Dermis blood vessel endothelial cell (primary cell): ENCODE results near the gene RAPGEF4. TPM values are rescaled to one million over a fixed set of nuclear protein-coding genes. Genes with fewer than 3 reads are reported as not detected.
A peak's percentile ranks its signal among the peaks of the same experiment; 100 is the strongest.
"Not testable (repeated sequence)": the region's sequence is repeated elsewhere in the genome, so short reads cannot be mapped to it uniquely, and the experiment has no call there.

Source experiments
- DNase-seq: peaks from one replicate; pipeline ENCODE4 v3.0.0; 2010
- total RNA-seq: library from RNA; depleted of rRNA; stranded (reverse); fragments of >200 nt; gene quantifications from 2 replicates; pipeline ENCODE4 v1.2.3, GENCODE V29; 2014

The RAPGEF4 gene
- total RNA-seq, 1 donor from 2014 or later = 30.5 TPM

DNA sequence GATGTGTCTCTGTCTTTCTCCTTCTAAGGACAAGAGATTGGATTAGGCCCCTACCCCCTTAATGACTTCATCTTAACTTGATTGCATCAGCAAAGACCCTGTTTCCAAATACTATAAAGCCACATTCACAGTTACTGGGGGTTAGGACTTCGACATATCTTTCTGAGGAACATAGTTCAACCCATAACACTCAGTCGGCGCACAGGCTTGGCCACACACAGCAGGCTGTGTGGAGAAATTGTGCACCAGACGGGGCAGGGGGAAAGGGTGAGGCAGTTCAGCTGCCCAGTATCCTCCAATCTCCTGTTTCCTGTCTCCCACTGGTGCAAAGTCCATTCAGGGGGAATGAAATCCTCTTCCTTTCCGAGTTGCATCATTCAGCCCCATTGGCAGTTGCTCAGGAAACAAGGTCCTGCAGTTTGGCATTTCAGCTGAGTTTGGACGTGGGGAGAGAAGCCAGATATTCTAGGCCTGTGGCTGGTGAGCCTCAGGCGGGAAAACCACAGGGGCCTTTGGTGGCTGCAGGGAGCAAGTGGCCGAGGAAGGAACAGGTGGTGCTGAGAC lies 9.4 kb upstream of the RAPGEF4 start:
- peak; percentile 48 for DNase-seq

- no peak for DNase-seq
Measured at GRCh38 chr2:172730411-172730810, 5.2 kb upstream of the RAPGEF4 start.

DNA sequence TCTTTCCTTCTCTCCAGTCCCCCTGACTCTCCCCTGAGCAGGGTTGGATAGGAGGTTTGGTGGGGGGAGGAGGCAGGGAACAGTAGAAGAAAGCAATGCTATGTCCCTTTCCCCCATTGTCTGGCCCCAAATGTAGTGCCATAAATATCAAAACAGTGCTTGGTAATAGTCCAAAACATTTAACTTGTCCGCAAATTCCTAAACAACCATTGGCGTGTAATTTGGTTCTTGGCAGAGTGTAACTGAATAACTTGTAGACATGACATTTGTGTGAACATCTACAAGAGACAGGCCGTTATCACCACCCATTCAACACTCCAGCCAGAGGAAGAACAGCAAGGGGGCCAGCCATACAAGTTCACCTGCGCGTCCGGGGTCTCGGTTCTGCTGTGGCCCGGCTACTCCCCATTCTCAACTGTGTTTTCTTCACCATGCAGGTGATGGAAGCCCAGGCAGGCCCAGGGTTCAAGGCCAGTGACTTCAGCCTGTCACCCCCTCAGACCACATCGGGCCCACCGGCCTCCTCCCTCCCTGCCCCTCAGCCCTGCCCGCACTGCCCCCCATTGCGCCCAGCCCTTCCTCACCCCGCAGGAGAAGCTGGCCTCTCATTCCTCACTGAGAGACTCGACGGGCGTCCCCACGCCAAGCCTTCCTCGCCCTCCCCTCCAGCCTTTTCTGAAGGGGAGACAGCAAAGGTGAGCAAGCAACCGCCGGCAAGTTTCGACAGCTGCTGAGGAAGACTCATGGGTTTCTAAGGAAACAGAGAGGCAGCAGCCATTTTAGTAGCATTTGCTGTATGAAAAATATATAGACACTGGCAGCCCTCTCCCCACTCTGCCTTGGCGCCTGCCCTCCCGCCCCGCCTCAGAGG lies 699 bp upstream of the RAPGEF4 start:
- DNase-seq = no peak

GRCh38 chr2:172736424-172737174 lies 954 bp downstream of the RAPGEF4 start:
- DNase-seq = peak; percentile 8

- DNase-seq = no peak
Measured at GRCh38 chr2:172739661-172740266, 4.1 kb downstream of the RAPGEF4 start.

DNA sequence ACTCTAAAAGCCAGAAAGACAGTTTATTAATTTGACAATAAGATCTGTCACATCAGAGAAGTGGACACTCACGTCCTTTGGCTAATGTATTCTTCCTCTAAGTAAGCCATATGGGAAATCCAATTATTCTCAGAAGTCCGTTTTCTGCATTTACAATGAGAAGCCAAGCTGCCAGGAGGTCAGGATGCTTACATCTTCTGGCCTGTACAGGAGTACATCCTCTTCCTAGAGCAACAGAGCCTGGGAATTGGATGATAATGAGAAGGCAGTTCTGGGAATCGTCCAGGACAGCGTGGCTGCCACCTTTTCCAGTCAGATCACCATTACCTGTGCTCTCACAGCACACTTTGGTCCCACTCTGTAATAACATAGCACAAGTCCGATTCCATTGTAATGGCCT lies 5.2 kb downstream of the RAPGEF4 start:
- no peak for DNase-seq

DNA sequence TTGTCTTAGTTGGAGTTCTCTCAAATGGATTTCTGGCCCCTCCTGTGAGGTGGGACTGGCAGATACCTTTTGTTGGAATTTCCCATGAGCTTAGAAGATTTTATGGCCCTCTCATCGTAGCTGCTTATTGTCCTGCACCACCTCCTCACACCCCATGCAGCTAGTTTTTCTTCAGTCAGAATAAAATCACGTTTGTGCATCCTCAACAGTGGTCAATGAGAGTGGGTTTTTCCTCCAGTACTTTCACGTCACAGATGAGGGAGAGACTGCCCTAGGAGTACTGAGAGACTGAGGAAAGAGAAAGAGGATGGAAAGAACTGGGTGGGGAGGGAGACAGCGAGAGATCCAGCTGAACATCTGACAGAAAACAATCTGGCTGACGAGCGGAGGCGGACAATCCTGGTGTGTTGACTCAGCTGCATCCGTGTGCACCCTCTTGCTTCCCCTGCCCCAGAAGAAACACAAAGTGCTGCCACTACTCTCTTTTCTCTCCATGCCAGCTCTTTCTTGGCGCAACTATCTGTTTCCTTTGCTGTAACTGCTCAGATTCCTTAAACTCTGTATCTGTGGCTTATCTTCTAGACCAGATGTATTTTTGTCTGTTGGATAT lies 7.4 kb downstream of the RAPGEF4 start:
- DNase-seq = peak; percentile 90

DNA sequence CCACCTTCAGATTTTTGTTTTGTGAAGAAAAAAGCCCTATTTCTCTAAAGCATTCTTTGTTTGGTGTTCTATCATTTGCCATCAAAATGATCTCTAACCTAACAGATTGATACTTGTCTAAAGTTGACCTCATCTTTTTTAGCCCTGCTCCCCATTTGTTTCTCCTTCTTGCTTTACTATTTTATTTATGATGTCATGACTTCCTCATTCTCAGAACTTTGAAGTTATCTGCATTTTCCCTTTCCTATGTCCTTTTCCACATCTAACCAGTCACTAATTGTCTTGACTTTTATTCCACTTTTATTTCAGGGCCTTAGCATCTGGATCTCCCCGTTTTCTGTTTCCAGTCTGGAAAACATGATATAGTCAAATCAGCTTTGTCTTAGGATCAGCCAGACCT lies 8.3 kb downstream of the RAPGEF4 start:
- no peak for DNase-seq

GRCh38 chr2:172745636-172746035 lies 10.0 kb downstream of the RAPGEF4 start:
- peak; percentile 61 for DNase-seq

DNA sequence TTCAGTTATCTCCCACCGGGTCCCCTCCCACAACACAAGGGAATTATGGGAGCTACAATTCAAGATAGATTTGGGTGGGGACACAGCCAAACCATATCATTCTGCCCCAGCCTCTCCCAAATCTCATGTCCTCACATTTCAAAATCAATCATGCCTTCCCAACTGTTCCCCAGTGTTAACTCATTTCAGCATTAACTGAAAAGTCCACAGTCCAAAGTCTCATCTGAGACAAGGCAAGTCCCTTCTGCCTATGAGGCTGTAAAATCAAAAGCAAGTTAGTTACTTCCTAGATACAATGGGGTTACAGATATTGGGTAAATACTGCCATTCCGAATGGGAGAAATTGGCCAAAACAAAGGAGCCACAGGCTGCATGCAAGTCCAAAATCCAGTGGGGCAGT lies 12.9 kb downstream of the RAPGEF4 start:
- not testable (repeated sequence) for DNase-seq

GRCh38 chr2:172749388-172749787 lies 13.7 kb downstream of the RAPGEF4 start:
- DNase-seq = no peak

DNA sequence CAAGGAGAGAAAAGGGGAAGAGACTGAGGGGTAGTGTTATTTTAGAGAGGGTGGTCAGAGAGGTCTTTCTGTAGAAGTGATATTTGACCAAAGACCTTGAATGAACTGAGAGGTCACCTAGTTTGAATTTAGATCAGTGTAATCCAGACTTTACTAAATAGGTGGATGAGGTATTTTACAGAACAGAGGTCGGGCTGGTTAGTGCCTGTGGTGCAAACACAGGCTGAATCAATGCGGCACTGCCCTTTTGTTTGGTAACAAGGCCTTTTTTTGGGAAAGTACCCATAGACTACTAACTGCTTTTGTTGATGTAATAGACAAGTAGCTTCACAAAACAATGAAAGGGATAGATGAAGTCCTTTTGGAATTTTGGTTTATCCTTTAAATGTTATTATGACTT lies 15.9 kb downstream of the RAPGEF4 start:
- no peak for DNase-seq

DNA sequence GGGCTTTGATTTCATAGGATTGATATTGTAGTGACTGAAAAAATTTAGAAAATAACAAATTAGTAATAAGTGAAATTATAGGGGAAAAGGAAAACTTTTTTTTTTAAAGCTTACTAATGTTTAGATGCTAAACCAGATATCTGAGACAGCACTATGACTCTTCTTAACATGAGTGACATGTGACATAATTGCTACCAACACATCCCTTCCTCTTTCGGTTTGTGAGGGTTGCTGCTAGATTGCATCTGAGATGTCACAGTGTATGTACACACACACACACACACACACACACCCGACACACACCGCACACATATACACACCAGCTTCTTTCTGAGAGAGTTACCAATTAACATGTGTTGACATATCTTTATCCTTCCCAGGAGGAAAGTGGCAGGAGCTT lies 18.0 kb downstream of the RAPGEF4 start:
- DNase-seq = no peak

DNA sequence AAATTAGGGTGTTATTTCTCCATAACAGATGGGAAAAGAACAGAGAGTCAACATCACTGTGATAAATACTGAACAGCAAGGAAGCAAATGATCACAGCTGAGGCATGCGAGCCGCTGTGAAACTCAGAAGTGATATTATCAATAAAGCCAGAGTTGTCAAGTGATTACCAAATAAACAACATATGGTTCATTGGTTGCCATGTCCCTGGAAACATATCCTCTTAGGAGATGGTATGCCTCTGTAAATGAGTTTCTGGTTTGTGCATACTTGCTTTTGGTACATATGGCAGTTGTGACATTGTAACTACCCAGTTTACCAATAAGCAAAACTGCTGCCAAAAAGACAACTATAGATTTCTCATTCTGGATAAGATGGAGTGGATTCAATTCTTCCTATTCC lies 23.8 kb downstream of the RAPGEF4 start:
- DNase-seq = no peak

- DNase-seq = no peak
Measured at GRCh38 chr2:172761306-172761705, 25.7 kb downstream of the RAPGEF4 start.

DNA sequence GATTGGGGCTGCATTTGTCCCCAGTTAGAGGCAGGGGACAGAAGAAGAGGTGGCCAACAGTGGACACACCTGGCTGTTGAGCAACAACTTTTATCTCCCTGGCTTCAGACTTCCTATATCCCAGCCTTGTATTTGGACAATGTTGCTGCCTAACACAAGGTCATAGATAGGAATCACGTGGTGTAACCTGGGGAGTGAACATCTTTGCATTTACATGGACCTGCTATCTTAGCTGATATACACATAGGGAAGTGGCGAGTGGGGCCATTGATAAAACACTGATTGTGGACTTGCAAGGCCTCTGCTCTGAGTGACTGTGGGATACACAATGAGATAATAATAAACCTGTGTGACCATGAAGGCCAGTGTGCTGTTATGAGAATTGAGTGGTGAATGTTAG lies 26.9 kb downstream of the RAPGEF4 start:
- DNase-seq = no peak

DNA sequence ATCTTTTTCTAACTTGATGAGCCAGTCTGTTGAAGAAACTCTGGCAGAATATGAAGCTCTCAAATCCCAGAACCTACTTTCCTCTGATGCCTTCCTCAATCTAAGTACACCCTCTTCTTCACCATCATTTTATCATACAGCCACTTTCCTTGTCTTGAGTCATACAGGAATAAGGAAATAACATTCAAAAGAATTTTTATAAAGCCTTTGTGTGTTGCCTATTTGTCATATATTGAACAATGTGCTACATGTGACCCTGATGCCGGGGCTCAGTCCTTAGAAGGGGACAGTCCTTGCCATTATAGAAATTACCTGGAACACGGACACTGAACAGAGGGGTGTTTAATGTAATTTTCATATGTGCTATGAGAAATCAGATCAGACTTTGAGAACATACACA lies 27.4 kb downstream of the RAPGEF4 start:
- peak; percentile 25 for DNase-seq

- DNase-seq = no peak
Measured at GRCh38 chr2:172765662-172766061, 30.0 kb downstream of the RAPGEF4 start.

- no peak for DNase-seq
Measured at GRCh38 chr2:172768401-172768800, 32.8 kb downstream of the RAPGEF4 start.

DNA sequence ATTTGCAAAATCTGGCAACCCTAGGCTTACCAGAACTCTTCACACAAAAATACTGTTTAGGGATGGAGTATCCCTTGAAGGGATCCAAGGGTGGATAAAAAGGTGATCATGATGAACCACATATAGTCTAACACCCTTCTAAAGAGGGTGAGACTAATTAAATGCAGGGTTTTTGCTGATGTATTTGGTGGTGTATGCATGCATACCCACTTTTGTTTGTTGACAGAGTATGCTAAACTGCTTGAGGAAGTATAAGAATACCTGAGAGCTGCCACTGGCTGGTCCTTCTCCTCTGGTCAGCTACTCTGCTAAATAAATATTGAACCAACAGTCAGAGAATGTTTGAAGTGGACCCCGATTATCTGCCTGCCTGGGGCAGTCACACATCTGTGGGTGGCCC lies 34.2 kb downstream of the RAPGEF4 start:
- DNase-seq = no peak

DNA sequence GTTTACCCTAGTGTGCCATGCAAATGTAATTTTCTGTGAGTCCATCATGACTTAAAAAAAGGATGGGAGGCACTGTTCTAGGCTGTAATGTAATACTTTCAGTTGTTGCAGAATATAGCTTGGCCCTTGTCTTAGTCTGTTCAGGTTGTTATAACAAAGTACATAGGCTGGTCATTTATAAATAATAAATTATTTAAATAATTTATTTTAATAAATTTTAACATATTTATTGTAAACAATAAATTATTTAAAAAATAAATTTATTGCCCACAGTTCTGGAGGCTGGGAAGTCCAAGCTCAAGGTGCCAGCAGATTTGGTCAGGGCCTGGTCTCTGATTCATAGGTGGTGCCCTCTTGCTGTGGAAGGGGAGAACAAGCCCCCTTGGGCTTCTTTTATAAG lies 35.2 kb downstream of the RAPGEF4 start:
- DNase-seq = no peak

DNA sequence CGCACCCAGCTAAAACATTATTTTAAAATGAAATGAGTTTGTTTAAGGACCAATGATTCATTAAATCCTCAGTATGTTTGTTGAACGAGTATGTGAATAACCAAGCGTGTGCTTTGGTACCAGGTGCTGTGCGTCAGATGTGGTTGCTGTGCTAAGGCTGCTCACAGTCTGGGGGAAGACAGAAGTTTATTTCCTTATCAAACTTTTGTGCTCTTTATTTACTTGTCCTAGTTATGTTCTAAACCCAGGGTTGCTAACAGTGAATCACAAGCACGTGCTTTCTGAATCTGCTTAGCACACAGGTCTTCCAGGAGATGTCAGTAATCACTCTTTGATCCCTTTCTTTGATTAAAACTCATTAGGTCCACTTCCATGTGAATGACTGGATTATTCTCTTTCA lies 37.0 kb downstream of the RAPGEF4 start:
- peak; percentile 5 for DNase-seq

DNA sequence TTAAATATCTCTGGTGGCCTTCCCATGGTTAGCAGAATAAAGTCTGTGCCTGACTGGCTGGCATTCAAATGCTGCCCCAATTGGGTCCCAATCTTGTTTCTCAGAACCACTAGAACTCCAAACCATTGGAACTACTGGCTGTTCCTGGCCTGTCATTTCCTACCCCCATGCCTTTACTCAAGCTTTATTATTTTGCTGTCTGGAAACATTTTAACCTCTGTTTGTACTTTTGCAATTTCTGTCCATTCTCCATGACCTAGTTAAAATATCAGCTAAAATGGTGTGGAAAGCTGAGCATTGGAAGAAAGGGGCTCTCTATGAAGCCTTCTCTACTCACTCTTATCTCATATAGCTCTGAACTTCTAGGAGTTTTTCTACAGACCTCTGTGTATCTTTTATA lies 38.7 kb downstream of the RAPGEF4 start:
- DNase-seq = no peak
